Ishikawa (cell line): ENCODE data around the gene CUL4A.

Source experiments
- CEBPB ChIP-seq: IDR thresholded peaks from 2 replicates; pipeline ENCODE4 v1.6.1; 2012
- CREB1 ChIP-seq: IDR thresholded peaks from 2 replicates; pipeline ENCODE4 v1.6.1; 2012; ENCODE audit warnings: low read depth
- EGR1 ChIP-seq: IDR thresholded peaks from 2 replicates; pipeline ENCODE4 v1.6.1; 2012
- EP300 ChIP-seq: IDR thresholded peaks from 2 replicates; pipeline ENCODE4 v1.6.1; 2012; ENCODE audit warnings: borderline replicate concordance
- FOXM1 ChIP-seq: IDR thresholded peaks from 2 replicates; pipeline ENCODE4 v1.6.1; 2012; ENCODE audit warnings: low read depth, borderline replicate concordance
- MAX ChIP-seq: IDR thresholded peaks from 2 replicates; pipeline ENCODE4 v1.6.1; 2012
- NFIC ChIP-seq: IDR thresholded peaks from 2 replicates; pipeline ENCODE4 v1.6.1; 2012
- RAD21 ChIP-seq: IDR thresholded peaks from 2 replicates; pipeline ENCODE4 v1.6.1; 2012; ENCODE audit warnings: low read depth
- REST ChIP-seq: IDR thresholded peaks from 2 replicates; pipeline ENCODE4 v1.6.1; 2012; ENCODE audit warnings: low read depth, mild to moderate bottlenecking
- TAF1 ChIP-seq: IDR thresholded peaks from 2 replicates; pipeline ENCODE4 v1.6.1; 2012; ENCODE audit warnings: low read depth, mild to moderate bottlenecking
- TCF12 ChIP-seq: IDR thresholded peaks from 2 replicates; pipeline ENCODE4 v1.6.1; 2012; ENCODE audit warnings: low read depth
- TEAD4 ChIP-seq: IDR thresholded peaks from 2 replicates; pipeline ENCODE4 v1.6.1; 2012
- USF1 ChIP-seq: IDR thresholded peaks from 2 replicates; pipeline ENCODE4 v1.6.1; 2012
- YY1 ChIP-seq: IDR thresholded peaks from 2 replicates; pipeline ENCODE4 v1.6.1; 2012; ENCODE audit warnings: low read depth
- ZBTB7A ChIP-seq: IDR thresholded peaks from 2 replicates; pipeline ENCODE4 v1.6.1; 2012; ENCODE audit warnings: low read depth

CUL4A gene

GRCh38 chr13:113204378-113204734 lies 5.1 kb upstream of the CUL4A start:
- TF ChIP-seq NFIC: no peak
- no peak for TF ChIP-seq CREB1
- TF ChIP-seq TEAD4: no peak
- TF ChIP-seq EGR1: no peak
- no peak for TF ChIP-seq MAX
- no peak for TF ChIP-seq ZBTB7A
- no peak for TF ChIP-seq FOXM1
- TF ChIP-seq TAF1: no peak
- TF ChIP-seq RAD21: no peak
- no peak for TF ChIP-seq REST
- no peak for TF ChIP-seq YY1
- no peak for TF ChIP-seq USF1
- no peak for TF ChIP-seq EP300
- TF ChIP-seq TCF12: no peak
- no peak for TF ChIP-seq CEBPB

GRCh38 chr13:113205428-113205931 lies 3.9 kb upstream of the CUL4A start:
- TF ChIP-seq EGR1: no peak
- no peak for TF ChIP-seq TEAD4

GRCh38 chr13:113207460-113207859 lies 2.0 kb upstream of the CUL4A start:
- TF ChIP-seq REST: no peak
- no peak for TF ChIP-seq TCF12
- no peak for TF ChIP-seq EP300
- no peak for TF ChIP-seq EGR1
- TF ChIP-seq YY1: no peak
- no peak for TF ChIP-seq CEBPB
- TF ChIP-seq NFIC: no peak
- no peak for TF ChIP-seq TAF1
- TF ChIP-seq TEAD4: no peak
- TF ChIP-seq ZBTB7A: no peak
- TF ChIP-seq FOXM1: no peak
- TF ChIP-seq USF1: no peak
- TF ChIP-seq CREB1: no peak
- no peak for TF ChIP-seq RAD21
- no peak for TF ChIP-seq MAX

- peak; percentile 26; the same call in 1 of the 2 replicates for TF ChIP-seq USF1
- TF ChIP-seq CREB1: no peak
These were observed 1.5 kb upstream of the CUL4A start for GRCh38 chr13:113207890-113208420.

GRCh38 chr13:113208421-113209335 lies 735 bp upstream of the CUL4A start, which contains the start of gene PCID2:
PCID2 (minus strand) TSS chr13:113208669; CDS start chr13:113208634, 35 bp downstream.
- TF ChIP-seq RAD21 (no peak; the same call in 1 of the 2 replicates), FOXM1 (no peak), EP300 (peak; percentile 48; the same call in 1 of the 2 replicates), TEAD4 (peak; percentile 10; the same call in 1 of the 2 replicates), USF1 (0 out of 2 replicates have a peak, but pooled peaks have one; percentile 59), TAF1 (peak; percentile 97), TCF12 (peak; percentile 84), MAX (peak; percentile 89), YY1 (peak; percentile 88), NFIC (no peak), ZBTB7A (peak; percentile 96), CREB1 (peak; percentile 87), CEBPB (no peak), EGR1 (0 out of 2 replicates have a peak, but pooled peaks have one; percentile 30)
